LNCAP (cell line): Measurements from ENCODE around the gene RNF144A.

Experiments used
- TF ChIP-seq, protein P1 (sequence below): fragments of 450-650 bp; IDR thresholded peaks from 2 replicates; pipeline ENCODE4 v1.5.1; 2017; ENCODE audit warnings: mild to moderate bottlenecking

RNF144A gene

DNA sequence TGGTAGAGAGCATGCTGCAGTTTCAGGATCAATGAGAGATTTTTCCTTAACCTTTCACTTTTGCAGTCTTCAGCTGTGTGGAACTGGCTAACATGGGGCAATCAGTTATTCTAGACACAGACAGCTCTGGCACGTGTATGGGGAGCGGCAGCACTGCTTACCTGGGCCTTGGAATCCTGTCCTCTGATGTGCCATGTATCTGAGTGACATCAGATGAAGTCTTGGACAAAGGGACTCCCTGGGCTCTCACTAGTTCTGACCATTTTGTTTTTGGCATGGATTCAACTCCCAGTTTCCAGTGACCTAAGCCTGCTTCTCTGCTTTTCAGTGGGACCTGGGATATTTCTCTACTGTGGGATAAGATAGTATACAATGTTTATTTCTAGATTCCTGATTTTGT is 54.3 kb downstream of the RNF144A start:
- TF ChIP-seq, protein P1, sequence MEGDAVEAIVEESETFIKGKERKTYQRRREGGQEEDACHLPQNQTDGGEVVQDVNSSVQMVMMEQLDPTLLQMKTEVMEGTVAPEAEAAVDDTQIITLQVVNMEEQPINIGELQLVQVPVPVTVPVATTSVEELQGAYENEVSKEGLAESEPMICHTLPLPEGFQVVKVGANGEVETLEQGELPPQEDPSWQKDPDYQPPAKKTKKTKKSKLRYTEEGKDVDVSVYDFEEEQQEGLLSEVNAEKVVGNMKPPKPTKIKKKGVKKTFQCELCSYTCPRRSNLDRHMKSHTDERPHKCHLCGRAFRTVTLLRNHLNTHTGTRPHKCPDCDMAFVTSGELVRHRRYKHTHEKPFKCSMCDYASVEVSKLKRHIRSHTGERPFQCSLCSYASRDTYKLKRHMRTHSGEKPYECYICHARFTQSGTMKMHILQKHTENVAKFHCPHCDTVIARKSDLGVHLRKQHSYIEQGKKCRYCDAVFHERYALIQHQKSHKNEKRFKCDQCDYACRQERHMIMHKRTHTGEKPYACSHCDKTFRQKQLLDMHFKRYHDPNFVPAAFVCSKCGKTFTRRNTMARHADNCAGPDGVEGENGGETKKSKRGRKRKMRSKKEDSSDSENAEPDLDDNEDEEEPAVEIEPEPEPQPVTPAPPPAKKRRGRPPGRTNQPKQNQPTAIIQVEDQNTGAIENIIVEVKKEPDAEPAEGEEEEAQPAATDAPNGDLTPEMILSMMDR: no peak

DNA sequence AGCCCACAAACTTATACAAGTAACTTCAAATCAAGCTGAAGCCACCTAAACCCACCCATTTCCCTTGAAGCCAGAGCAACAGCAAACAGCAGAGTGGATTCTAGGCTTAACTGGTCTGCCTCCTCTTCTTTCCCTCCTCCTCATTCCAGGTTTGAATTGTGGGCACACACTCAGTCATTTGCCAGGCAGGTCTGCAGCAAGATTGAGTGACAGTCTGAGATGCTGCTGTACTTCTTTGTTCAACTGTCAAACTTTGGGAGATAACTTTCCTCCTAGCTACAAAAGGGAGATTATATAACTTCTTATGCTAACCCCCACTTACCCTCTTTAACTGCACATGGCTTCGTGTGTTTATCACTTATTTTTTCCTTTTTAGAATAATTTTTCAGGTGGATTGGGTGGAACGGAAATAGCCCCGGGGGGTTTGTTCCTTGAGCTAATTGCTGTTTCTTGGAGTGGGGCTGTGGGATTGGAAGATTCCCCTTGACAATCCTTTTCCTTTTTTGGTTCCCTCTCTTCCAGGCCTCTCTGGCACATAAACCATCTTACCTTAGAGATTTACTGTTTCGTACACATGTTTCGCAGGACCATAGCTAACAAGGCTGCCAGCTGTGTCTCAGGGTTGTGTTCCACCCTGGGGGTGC is 55.0 kb downstream of the RNF144A start:
- TF ChIP-seq, protein P1: no peak

DNA sequence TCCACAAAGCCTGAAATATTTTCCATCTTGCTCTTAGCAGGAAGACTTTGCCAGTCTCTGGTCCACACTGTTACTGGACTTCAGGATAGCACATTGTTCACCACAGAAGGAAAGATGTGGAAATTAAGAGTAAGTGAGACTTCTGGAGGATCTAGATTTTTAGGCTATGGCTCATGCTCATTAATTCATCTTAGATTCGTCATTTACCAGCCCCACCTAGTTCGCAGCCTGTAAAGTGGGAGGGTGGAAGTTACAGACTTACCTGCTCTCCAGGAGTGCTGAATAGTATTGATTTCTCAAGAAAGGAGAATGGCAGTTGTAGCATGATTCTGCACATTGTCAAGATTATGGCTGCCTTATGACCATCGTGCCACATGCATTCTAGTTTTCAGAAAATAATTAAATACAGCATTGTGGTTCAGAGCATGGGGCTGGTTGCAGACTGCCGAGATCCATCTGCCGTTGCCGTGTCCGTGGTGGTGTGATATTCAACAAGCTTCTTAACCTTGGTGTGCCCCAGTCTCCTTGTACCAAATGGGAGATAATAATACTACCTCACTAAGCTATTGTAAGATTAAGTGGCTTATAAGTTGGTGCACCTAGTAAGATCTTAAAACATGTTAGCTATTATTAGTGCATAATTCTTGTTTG is 56.8 kb downstream of the RNF144A start:
- TF ChIP-seq, protein P1: no peak

DNA sequence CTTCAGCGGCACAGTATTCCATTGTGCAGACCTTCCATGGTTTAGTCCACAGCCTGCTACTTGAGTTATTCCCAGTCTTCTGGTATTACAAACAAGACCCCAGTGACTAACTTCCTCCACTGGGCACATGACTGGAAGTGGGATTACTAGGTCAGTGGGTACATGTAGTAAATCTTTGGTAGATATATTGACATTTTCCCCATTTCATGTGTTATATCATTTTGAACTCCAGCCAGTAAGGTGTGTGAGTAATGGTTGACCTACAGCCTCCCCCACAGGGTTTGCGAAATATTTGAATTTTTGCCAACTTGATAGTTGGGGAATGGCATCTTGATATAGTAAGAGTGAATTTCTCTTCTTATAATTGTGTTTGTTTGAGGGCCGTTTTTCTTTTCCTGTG is 58.8 kb downstream of the RNF144A start:
- TF ChIP-seq, protein P1: no peak

DNA sequence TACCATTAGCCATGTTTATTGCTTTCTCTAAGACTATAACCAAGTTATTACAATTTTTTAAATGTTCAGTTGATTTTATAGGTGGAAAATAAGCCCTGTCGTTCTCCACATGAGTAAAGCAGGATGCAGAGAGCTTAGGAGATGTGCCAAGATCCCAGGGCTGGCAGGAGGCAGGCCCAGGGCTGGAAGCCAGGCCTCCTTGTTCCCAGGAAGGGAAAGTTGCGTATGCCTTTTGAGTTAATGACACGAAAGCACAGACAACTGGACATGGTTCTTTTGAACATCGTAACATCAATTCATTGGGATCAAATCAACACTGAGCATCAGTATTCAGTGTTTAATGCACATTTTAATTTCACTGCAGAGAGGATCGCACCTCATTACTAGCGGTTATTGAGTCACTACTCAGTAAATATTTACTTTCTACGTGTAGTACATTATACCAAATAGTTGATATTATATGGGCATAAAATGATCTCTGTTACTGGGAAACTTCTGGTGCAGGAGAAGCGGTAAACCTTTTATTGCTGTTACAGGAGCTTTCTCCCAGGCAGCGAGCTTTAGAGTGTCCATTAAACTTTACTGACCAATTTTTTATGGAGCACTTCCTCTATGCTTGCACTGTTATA is 60.0 kb downstream of the RNF144A start:
- TF ChIP-seq, protein P1: no peak

DNA sequence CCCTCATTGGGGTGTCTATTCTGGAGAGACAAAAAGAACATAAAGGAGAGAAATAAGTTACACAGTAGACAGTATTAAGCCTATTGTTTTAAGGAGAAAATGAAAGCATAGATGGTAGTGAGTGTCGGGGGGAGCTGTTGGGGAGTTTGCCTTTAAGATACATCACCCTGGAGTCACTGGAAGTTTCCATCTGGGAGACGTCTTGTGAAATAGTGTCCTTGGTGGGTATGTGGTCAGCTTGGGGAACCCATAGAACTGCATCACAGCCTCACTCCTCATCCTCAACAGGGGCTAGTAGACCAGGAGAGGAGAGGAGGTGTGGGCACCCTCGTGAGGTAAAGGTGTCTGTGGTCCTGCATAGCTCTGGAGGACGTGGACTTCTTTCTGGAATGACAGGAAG is 60.6 kb downstream of the RNF144A start:
- TF ChIP-seq, protein P1: no peak

DNA sequence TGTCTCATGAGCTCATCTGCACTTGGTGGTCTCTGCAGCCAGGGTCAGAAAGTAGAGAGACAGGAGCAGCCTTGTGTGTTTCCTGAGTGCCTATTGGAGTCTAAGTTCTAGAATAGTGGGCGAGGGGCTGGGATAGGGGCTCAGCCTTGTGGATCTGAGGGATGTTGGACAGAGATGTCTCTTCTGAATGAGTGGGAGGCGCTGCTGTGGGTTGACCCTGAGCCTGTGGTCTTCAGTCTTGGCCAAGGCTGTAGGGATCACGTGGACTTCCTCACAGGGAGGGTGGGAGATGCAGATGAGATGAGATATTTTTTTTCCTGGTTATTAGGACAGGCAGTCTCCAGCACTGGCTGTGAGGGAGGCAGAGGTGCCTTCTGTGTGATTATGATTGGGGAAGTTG is 61.8 kb downstream of the RNF144A start:
- TF ChIP-seq, protein P1: no peak
